ENCODE data around the gene ENO2.

Gene ENO2

DNA sequence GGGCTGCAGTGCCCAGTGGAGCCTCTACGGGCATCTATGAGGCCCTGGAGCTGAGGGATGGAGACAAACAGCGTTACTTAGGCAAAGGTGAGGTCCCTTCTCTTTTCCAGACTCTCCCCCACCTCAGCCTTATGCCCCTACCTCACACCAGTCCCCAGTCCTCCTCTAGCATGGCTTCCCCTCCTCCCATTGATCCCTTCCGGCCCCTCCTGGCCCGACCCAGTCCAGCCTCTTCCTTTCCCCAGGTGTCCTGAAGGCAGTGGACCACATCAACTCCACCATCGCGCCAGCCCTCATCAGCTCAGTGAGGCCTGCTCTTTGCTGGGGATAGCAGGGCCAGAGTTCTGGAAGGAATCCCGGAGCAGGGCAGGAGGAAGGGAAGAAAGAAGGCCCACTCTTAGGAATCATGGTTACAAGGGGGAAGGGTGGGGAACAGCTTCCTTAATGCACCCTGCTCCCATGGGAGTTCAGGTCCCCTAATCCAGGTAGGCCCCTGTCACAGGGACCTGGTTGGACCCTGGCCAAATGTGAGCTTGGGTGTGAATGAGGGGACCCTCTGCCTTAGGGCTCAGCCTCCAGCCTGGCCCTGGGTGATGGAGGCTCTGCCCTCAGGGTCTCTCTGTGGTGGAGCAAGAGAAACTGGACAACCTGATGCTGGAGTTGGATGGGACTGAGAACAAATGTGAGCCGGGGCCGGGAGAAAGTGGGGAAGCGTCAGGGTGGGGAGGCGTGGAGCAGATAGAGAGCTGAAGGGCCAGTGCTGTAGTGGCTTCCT is 2.2 kb downstream of the ENO2 start:
- Histone ChIP-seq H3K27ac (ENCODE audit: low read depth, low read length, poor library complexity, severe bottlenecking) (no peak overlapping the region), H4K20me1 (ENCODE audit: insufficient read depth, low read length) (no peaks in the 10 kb centered on the region), H3K9me2 (ENCODE audit: low read depth, low read length) (no peaks in the 10 kb centered on the region), H3K4me2 (ENCODE audit: low read length) (no peak overlapping the region), H3K4me1 (ENCODE audit: insufficient read depth, low read length, severe bottlenecking) (peaks cover 14% of the 10 kb centered on the region), H3K9ac (ENCODE audit: low read length) (no peak overlapping the region), H3K27me3 (ENCODE audit: insufficient read depth, low read length) (peaks cover 10% of the 10 kb centered on the region; the same call in 1 of the 2 replicates), H3K4me3 (ENCODE audit: low read depth, low read length, poor library complexity, severe bottlenecking) (no peak overlapping the region), H3K36me3 (ENCODE audit: insufficient read depth, low read length) (no peaks in the 10 kb centered on the region), H2AFZ (ENCODE audit: low read length) (no peak overlapping the region), H3F3A (ENCODE audit: insufficient read depth, low read length) (no peaks in the 10 kb centered on the region), H3K79me2 (ENCODE audit: insufficient read depth, low read length) (no peaks in the 10 kb centered on the region), H3K9me3 (ENCODE audit: low read length) (no peaks in the 10 kb centered on the region)
- TF ChIP-seq, protein P1, sequence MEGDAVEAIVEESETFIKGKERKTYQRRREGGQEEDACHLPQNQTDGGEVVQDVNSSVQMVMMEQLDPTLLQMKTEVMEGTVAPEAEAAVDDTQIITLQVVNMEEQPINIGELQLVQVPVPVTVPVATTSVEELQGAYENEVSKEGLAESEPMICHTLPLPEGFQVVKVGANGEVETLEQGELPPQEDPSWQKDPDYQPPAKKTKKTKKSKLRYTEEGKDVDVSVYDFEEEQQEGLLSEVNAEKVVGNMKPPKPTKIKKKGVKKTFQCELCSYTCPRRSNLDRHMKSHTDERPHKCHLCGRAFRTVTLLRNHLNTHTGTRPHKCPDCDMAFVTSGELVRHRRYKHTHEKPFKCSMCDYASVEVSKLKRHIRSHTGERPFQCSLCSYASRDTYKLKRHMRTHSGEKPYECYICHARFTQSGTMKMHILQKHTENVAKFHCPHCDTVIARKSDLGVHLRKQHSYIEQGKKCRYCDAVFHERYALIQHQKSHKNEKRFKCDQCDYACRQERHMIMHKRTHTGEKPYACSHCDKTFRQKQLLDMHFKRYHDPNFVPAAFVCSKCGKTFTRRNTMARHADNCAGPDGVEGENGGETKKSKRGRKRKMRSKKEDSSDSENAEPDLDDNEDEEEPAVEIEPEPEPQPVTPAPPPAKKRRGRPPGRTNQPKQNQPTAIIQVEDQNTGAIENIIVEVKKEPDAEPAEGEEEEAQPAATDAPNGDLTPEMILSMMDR (IDR thresholded peaks at IDR 0.05; ENCODE audit: low read length), result no peak
- no peak for TF ChIP-seq EZH2 (IDR thresholded peaks at IDR 0.05; ENCODE audit: borderline replicate concordance, low read length)

DNA sequence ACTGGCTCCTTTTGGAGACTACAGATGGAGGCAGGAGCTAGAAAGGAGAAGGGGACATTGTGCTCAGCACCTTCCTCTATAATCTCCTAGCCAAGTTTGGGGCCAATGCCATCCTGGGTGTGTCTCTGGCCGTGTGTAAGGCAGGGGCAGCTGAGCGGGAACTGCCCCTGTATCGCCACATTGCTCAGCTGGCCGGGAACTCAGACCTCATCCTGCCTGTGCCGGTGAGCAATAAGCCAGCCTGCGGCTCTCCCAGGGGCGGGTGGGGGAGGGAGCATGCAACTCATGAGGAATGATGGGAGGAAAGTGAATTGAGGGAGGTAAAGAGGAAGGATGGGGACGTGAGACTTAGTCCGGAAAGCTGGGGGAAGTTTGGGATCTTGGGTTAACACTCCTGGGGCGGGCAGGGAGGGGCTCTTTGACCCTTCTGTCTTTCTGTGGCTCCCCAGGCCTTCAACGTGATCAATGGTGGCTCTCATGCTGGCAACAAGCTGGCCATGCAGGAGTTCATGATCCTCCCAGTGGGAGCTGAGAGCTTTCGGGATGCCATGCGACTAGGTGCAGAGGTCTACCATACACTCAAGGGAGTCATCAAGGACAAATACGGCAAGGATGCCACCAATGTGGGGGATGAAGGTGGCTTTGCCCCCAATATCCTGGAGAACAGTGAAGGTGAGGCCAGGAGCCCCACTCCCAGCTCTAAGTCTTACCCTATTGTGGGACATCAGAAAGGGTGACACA is 3.3 kb downstream of the ENO2 start:
- Histone ChIP-seq H3K9me2 (ENCODE audit: low read depth, low read length) (no peaks in the 10 kb centered on the region), H3K27me3 (ENCODE audit: insufficient read depth, low read length) (peaks cover 10% of the 10 kb centered on the region; the same call in 1 of the 2 replicates), H3F3A (ENCODE audit: insufficient read depth, low read length) (no peaks in the 10 kb centered on the region), H4K20me1 (ENCODE audit: insufficient read depth, low read length) (no peaks in the 10 kb centered on the region), H3K27ac (ENCODE audit: low read depth, low read length, poor library complexity, severe bottlenecking) (no peak overlapping the region), H3K9me3 (ENCODE audit: low read length) (no peaks in the 10 kb centered on the region), H3K79me2 (ENCODE audit: insufficient read depth, low read length) (no peaks in the 10 kb centered on the region), H3K4me1 (ENCODE audit: insufficient read depth, low read length, severe bottlenecking) (peaks cover 21% of the 10 kb centered on the region), H3K4me2 (ENCODE audit: low read length) (no peak overlapping the region), H3K9ac (ENCODE audit: low read length) (no peak overlapping the region), H2AFZ (ENCODE audit: low read length) (no peak overlapping the region), H3K4me3 (ENCODE audit: low read depth, low read length, poor library complexity, severe bottlenecking) (no peak overlapping the region), H3K36me3 (ENCODE audit: insufficient read depth, low read length) (no peaks in the 10 kb centered on the region)
- no peak for TF ChIP-seq EZH2 (IDR thresholded peaks at IDR 0.05; ENCODE audit: borderline replicate concordance, low read length)
- TF ChIP-seq, protein P1 (IDR thresholded peaks at IDR 0.05; ENCODE audit: low read length), result no peak

GRCh38 chr12:6919588-6919987 is 5.2 kb downstream of the ENO2 start:
- Histone ChIP-seq H3K9me2 (ENCODE audit: low read depth, low read length) (no peaks in the 10 kb centered on the region), H3K36me3 (ENCODE audit: insufficient read depth, low read length) (no peaks in the 10 kb centered on the region), H3K4me2 (ENCODE audit: low read length) (no peak overlapping the region), H3K9ac (ENCODE audit: low read length) (no peak overlapping the region), H3K79me2 (ENCODE audit: insufficient read depth, low read length) (no peaks in the 10 kb centered on the region), H3K27me3 (ENCODE audit: insufficient read depth, low read length) (peaks cover 5% of the 10 kb centered on the region; the same call in 1 of the 2 replicates), H3K9me3 (ENCODE audit: low read length) (no peaks in the 10 kb centered on the region), H3K4me3 (ENCODE audit: low read depth, low read length, poor library complexity, severe bottlenecking) (no peak overlapping the region), H3K4me1 (ENCODE audit: insufficient read depth, low read length, severe bottlenecking) (peaks cover 19% of the 10 kb centered on the region), H3K27ac (ENCODE audit: low read depth, low read length, poor library complexity, severe bottlenecking) (no peak overlapping the region), H2AFZ (ENCODE audit: low read length) (no peak overlapping the region), H4K20me1 (ENCODE audit: insufficient read depth, low read length) (no peaks in the 10 kb centered on the region), H3F3A (ENCODE audit: insufficient read depth, low read length) (no peaks in the 10 kb centered on the region)
- TF ChIP-seq, protein P1 (IDR thresholded peaks at IDR 0.05; ENCODE audit: low read length), result no peak
- TF ChIP-seq EZH2 (IDR thresholded peaks at IDR 0.05; ENCODE audit: borderline replicate concordance, low read length), result no peak
